ENCODE data around the gene FCER2.

DNA sequence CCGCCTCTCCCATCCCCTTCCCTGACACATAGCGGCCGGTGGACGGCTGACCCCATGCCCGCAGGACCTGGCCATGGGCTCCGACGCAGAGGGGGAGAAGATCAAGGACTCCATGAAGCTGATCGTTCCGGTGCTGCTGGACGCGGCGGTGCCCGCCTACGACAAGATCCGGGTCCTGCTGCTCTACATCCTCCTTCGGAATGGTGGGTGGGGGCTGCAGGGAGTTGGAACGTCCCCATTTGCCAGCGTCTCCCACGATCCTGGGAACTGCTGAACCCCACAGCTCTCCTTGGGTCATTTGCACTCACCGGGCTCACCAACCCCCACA, 57.4 kb downstream of the FCER2 start:
- TF ChIP-seq SPI1 (IDR thresholded peaks at IDR 0.05; ENCODE audit: low read depth, low read length) (no peak), POLR2AphosphoS5 (IDR thresholded peaks at IDR 0.05; ENCODE audit: low read depth, low read length) (no peak)

Measured in GM12891 (cell line).